GM23338 (cell line): Measurements from ENCODE around the gene CLDN1. TPM values are rescaled to one million over a fixed set of nuclear protein-coding genes. Genes with fewer than 3 reads are reported as not detected.

Source experiments
- ATAC-seq: fragments of 200-7000 bp; cut with Tn5 transposase; 3 replicates; pipeline ENCODE4 v1.9.1; 2020
- DNase-seq: peaks from one replicate; pipeline ENCODE4 v3.0.0-alpha.2; 2015; ENCODE audit warnings: low spot score
- H2AFZ ChIP-seq: fragments of 200-600 bp; sonication (generic); 2 replicates; pipeline ENCODE4 v1.8.0; 2016; ENCODE audit warnings: antibody characterized with exemption, mild to moderate bottlenecking, moderate library complexity
- H3F3A ChIP-seq: fragments of 200-600 bp; sonication (generic); replicated peaks from 2 replicates; pipeline ENCODE4 v1.8.0; 2017; ENCODE audit warnings: antibody characterized with exemption, mixed run types, low read depth
- H3K27ac ChIP-seq: fragments of 200-600 bp; sonication (generic); 2 replicates; pipeline ENCODE4 v1.6.1; 2016; ENCODE audit warnings: low read depth
- H3K27me3 ChIP-seq: fragments of 200-600 bp; sonication (generic); 2 replicates; pipeline ENCODE4 v1.8.0; 2016; ENCODE audit warnings: mild to moderate bottlenecking, mixed run types, moderate library complexity; ENCODE audit not compliant: insufficient read depth
- H3K36me3 ChIP-seq: fragments of 200-600 bp; sonication (generic); 2 replicates; pipeline ENCODE4 v1.8.0; 2016; ENCODE audit warnings: mild to moderate bottlenecking; ENCODE audit not compliant: insufficient read depth
- H3K4me1 ChIP-seq: fragments of 200-600 bp; sonication (generic); 2 replicates; pipeline ENCODE4 v1.8.0; 2016; ENCODE audit warnings: mild to moderate bottlenecking, moderate library complexity; ENCODE audit not compliant: insufficient read depth
- H3K4me2 ChIP-seq: fragments of 200-600 bp; sonication (generic); 2 replicates; pipeline ENCODE4 v1.7.1; 2017; ENCODE audit warnings: mixed run types
- H3K4me3 ChIP-seq: fragments of 200-600 bp; sonication (generic); 2 replicates; pipeline ENCODE4 v1.6.1; 2016; ENCODE audit warnings: mixed run types
- H3K79me2 ChIP-seq: fragments of 200-600 bp; sonication (generic); replicated peaks from 2 replicates; pipeline ENCODE4 v1.8.0; 2017; ENCODE audit warnings: mild to moderate bottlenecking; ENCODE audit not compliant: insufficient read depth
- H3K9me2 ChIP-seq: fragments of 200-600 bp; sonication (generic); 2 replicates; pipeline ENCODE4 v1.8.0; 2017; ENCODE audit not compliant: insufficient read depth
- H4K20me1 ChIP-seq: fragments of 200-600 bp; sonication (generic); replicated peaks from 2 replicates; pipeline ENCODE4 v1.8.0; 2017; ENCODE audit warnings: mild to moderate bottlenecking; ENCODE audit not compliant: insufficient read depth
- H3K27ac Mint-ChIP-seq: 2 replicates; pipeline ENCODE4 v1.8.0; 2020; ENCODE audit warnings: inconsistent platforms, mild to moderate bottlenecking, moderate library complexity, mixed read lengths
- H3K27me3 Mint-ChIP-seq: 3 replicates; pipeline ENCODE4 v1.8.0; 2022; ENCODE audit warnings: low read depth, mild to moderate bottlenecking, moderate library complexity, mixed read lengths, inconsistent platforms; ENCODE audit not compliant: insufficient read depth, poor library complexity
- H3K36me3 Mint-ChIP-seq: 3 replicates; pipeline ENCODE4 v1.8.0; 2021; ENCODE audit warnings: low read depth, mild to moderate bottlenecking, inconsistent platforms, moderate library complexity, mixed read lengths
- H3K4me1 Mint-ChIP-seq: 3 replicates; pipeline ENCODE4 v1.8.0; 2020; ENCODE audit warnings: mild to moderate bottlenecking, inconsistent platforms, mixed read lengths
- H3K4me3 Mint-ChIP-seq: 3 replicates; pipeline ENCODE4 v1.8.0; 2021; ENCODE audit warnings: moderate library complexity, mild to moderate bottlenecking, inconsistent platforms, mixed read lengths
- H3K9me3 Mint-ChIP-seq: 3 replicates; pipeline ENCODE4 v1.8.0; 2020; ENCODE audit warnings: moderate library complexity, mild to moderate bottlenecking, inconsistent platforms, mixed read lengths
- CREB1 ChIP-seq: fragments of 250-450 bp; sonication (Bioruptor Pico); IDR thresholded peaks from 2 replicates; pipeline ENCODE4 v1.5.0; 2020; ENCODE audit warnings: low read depth, mild to moderate bottlenecking, moderate library complexity
- EZH2 ChIP-seq: fragments of 200-600 bp; sonication (generic); IDR thresholded peaks from one replicate; pipeline ENCODE4 v1.8.0; 2017; ENCODE audit warnings: antibody characterized with exemption, mild to moderate bottlenecking, low read depth; ENCODE audit not compliant: unreplicated experiment
- JUNB ChIP-seq: IDR thresholded peaks from one replicate; pipeline ENCODE4 v1.6.1; 2016; ENCODE audit warnings: antibody characterized with exemption; ENCODE audit not compliant: unreplicated experiment
- NANOG ChIP-seq: IDR thresholded peaks from 2 replicates; pipeline ENCODE4 v1.6.1; 2016; ENCODE audit warnings: antibody characterized with exemption, borderline replicate concordance
- STAT1 ChIP-seq: IDR thresholded peaks from one replicate; pipeline ENCODE4 v1.6.1; 2016; ENCODE audit warnings: antibody characterized with exemption; ENCODE audit not compliant: unreplicated experiment
- ZNF331 ChIP-seq: fragments of 250-450 bp; sonication (Bioruptor Pico); IDR thresholded peaks from 2 replicates; pipeline ENCODE4 v1.5.0; 2020; ENCODE audit warnings: low read depth, mild to moderate bottlenecking, moderate library complexity
- polyA plus RNA-seq: library from polyadenylated mRNA; unstranded; fragments of >200 nt; fragmentation: Nextera tagmentation; extraction: Ambion mirVana; gene quantifications from 2 replicates; pipeline ENCODE4 v1.2.1, GENCODE V29; 2016
- total RNA-seq: library from RNA; depleted of rRNA; stranded (reverse); fragments of >200 nt; shearing (Covaris generic); gene quantifications from 2 replicates; pipeline ENCODE4 v1.2.3, GENCODE V29; 2014
- TF ChIP-seq, protein P1 (sequence below): IDR thresholded peaks from 2 replicates; pipeline ENCODE4 v1.6.1; 2016; ENCODE audit warnings: antibody characterized with exemption
- TF ChIP-seq, protein P2 (sequence below), 2 experiments: fragments of 200-600 bp in 1 of 2; sonication (generic) in 1 of 2; conservative IDR thresholded peaks; 2 replicates each; pipeline versions ENCODE4 v1.5.1 to v1.6.1; 2016 to 2017; ENCODE audit warnings: antibody characterized with exemption in 2 of 2, low read depth in 2 of 2, mild to moderate bottlenecking in 2 of 2, moderate library complexity in 1 of 2
- TF ChIP-seq, protein P3 (sequence below): IDR thresholded peaks from one replicate; pipeline ENCODE4 v1.6.1; 2018; ENCODE audit warnings: antibody characterized with exemption; ENCODE audit not compliant: unreplicated experiment
- TF ChIP-seq, protein P4 (sequence below): fragments of 250-450 bp; sonication (Bioruptor Pico); IDR thresholded peaks from 2 replicates; pipeline ENCODE4 v1.5.0; 2020; ENCODE audit warnings: mild to moderate bottlenecking, moderate library complexity

CLDN1 gene
- total and polyA plus RNA-seq, 2 experiments from 2014 or later: 2.5 to 4.6 TPM

DNA sequence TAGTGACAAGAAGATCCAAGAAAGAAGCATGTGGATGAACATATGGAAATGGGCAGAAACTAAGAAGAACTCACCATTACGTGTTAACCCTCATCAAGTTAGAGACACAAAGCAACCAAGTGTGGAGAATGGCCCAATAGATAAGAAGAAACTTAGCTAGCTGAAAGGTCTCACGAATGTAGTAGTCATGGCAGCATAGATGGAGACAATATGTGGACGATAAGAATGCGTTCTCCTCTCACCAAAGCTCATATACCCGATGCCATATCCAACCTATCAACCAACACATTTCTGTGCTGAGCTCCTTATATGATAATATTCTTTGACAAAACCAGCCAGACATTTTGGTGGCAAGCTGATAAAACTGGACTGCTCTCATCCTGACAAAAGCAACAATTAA lies 15.1 kb upstream of the CLDN1 start (continued):
- TF ChIP-seq, protein P1, sequence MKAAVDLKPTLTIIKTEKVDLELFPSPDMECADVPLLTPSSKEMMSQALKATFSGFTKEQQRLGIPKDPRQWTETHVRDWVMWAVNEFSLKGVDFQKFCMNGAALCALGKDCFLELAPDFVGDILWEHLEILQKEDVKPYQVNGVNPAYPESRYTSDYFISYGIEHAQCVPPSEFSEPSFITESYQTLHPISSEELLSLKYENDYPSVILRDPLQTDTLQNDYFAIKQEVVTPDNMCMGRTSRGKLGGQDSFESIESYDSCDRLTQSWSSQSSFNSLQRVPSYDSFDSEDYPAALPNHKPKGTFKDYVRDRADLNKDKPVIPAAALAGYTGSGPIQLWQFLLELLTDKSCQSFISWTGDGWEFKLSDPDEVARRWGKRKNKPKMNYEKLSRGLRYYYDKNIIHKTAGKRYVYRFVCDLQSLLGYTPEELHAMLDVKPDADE: no peak
- TF ChIP-seq CREB1 (CRISPR knock-in tag) (no peak), NANOG (no peak)

DNA sequence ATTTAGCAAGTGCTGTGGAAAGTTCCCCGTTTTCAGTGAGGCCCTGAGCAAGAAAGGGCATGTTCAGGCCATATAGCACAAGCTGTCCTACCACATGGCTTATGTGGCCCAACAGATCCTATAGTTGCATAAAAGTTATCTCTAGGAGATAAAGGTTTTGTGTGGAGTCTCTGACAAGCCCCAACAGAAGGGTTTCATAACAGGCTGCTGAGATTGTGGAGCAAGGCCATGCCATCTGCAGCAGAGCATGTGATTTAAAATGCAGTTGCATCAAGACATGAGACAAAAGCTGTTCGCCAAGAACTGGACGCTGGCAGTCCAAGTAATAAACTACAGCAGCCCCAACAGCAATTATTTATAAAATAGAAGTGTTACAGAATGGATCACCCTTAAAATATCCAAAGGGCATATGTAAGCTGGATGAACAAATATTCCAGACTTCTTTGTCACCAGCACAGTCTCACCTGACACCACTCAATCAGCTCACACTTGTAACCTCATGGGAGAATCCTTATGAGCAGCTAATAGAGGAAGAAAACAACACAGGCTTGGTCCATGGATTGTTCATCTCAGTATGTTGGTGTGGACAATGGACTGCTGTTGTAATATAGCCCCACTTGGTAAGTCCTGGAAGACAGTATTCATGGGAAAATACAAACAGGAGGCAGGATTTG lies 14.4 kb upstream of the CLDN1 start:
- ATAC-seq: no peak
- TF ChIP-seq EZH2: no peak
- TF ChIP-seq, protein P2, sequence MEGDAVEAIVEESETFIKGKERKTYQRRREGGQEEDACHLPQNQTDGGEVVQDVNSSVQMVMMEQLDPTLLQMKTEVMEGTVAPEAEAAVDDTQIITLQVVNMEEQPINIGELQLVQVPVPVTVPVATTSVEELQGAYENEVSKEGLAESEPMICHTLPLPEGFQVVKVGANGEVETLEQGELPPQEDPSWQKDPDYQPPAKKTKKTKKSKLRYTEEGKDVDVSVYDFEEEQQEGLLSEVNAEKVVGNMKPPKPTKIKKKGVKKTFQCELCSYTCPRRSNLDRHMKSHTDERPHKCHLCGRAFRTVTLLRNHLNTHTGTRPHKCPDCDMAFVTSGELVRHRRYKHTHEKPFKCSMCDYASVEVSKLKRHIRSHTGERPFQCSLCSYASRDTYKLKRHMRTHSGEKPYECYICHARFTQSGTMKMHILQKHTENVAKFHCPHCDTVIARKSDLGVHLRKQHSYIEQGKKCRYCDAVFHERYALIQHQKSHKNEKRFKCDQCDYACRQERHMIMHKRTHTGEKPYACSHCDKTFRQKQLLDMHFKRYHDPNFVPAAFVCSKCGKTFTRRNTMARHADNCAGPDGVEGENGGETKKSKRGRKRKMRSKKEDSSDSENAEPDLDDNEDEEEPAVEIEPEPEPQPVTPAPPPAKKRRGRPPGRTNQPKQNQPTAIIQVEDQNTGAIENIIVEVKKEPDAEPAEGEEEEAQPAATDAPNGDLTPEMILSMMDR (conservative IDR thresholded peaks at IDR 0.05; ENCODE audit: low read depth in 2 of 2): no peak
- TF ChIP-seq, protein P3, sequence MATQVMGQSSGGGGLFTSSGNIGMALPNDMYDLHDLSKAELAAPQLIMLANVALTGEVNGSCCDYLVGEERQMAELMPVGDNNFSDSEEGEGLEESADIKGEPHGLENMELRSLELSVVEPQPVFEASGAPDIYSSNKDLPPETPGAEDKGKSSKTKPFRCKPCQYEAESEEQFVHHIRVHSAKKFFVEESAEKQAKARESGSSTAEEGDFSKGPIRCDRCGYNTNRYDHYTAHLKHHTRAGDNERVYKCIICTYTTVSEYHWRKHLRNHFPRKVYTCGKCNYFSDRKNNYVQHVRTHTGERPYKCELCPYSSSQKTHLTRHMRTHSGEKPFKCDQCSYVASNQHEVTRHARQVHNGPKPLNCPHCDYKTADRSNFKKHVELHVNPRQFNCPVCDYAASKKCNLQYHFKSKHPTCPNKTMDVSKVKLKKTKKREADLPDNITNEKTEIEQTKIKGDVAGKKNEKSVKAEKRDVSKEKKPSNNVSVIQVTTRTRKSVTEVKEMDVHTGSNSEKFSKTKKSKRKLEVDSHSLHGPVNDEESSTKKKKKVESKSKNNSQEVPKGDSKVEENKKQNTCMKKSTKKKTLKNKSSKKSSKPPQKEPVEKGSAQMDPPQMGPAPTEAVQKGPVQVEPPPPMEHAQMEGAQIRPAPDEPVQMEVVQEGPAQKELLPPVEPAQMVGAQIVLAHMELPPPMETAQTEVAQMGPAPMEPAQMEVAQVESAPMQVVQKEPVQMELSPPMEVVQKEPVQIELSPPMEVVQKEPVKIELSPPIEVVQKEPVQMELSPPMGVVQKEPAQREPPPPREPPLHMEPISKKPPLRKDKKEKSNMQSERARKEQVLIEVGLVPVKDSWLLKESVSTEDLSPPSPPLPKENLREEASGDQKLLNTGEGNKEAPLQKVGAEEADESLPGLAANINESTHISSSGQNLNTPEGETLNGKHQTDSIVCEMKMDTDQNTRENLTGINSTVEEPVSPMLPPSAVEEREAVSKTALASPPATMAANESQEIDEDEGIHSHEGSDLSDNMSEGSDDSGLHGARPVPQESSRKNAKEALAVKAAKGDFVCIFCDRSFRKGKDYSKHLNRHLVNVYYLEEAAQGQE: no peak
- TF ChIP-seq, protein P1: no peak
- TF ChIP-seq ZNF331 (CRISPR knock-in tag): no peak
- no peak for TF ChIP-seq STAT1
- TF ChIP-seq, protein P4, sequence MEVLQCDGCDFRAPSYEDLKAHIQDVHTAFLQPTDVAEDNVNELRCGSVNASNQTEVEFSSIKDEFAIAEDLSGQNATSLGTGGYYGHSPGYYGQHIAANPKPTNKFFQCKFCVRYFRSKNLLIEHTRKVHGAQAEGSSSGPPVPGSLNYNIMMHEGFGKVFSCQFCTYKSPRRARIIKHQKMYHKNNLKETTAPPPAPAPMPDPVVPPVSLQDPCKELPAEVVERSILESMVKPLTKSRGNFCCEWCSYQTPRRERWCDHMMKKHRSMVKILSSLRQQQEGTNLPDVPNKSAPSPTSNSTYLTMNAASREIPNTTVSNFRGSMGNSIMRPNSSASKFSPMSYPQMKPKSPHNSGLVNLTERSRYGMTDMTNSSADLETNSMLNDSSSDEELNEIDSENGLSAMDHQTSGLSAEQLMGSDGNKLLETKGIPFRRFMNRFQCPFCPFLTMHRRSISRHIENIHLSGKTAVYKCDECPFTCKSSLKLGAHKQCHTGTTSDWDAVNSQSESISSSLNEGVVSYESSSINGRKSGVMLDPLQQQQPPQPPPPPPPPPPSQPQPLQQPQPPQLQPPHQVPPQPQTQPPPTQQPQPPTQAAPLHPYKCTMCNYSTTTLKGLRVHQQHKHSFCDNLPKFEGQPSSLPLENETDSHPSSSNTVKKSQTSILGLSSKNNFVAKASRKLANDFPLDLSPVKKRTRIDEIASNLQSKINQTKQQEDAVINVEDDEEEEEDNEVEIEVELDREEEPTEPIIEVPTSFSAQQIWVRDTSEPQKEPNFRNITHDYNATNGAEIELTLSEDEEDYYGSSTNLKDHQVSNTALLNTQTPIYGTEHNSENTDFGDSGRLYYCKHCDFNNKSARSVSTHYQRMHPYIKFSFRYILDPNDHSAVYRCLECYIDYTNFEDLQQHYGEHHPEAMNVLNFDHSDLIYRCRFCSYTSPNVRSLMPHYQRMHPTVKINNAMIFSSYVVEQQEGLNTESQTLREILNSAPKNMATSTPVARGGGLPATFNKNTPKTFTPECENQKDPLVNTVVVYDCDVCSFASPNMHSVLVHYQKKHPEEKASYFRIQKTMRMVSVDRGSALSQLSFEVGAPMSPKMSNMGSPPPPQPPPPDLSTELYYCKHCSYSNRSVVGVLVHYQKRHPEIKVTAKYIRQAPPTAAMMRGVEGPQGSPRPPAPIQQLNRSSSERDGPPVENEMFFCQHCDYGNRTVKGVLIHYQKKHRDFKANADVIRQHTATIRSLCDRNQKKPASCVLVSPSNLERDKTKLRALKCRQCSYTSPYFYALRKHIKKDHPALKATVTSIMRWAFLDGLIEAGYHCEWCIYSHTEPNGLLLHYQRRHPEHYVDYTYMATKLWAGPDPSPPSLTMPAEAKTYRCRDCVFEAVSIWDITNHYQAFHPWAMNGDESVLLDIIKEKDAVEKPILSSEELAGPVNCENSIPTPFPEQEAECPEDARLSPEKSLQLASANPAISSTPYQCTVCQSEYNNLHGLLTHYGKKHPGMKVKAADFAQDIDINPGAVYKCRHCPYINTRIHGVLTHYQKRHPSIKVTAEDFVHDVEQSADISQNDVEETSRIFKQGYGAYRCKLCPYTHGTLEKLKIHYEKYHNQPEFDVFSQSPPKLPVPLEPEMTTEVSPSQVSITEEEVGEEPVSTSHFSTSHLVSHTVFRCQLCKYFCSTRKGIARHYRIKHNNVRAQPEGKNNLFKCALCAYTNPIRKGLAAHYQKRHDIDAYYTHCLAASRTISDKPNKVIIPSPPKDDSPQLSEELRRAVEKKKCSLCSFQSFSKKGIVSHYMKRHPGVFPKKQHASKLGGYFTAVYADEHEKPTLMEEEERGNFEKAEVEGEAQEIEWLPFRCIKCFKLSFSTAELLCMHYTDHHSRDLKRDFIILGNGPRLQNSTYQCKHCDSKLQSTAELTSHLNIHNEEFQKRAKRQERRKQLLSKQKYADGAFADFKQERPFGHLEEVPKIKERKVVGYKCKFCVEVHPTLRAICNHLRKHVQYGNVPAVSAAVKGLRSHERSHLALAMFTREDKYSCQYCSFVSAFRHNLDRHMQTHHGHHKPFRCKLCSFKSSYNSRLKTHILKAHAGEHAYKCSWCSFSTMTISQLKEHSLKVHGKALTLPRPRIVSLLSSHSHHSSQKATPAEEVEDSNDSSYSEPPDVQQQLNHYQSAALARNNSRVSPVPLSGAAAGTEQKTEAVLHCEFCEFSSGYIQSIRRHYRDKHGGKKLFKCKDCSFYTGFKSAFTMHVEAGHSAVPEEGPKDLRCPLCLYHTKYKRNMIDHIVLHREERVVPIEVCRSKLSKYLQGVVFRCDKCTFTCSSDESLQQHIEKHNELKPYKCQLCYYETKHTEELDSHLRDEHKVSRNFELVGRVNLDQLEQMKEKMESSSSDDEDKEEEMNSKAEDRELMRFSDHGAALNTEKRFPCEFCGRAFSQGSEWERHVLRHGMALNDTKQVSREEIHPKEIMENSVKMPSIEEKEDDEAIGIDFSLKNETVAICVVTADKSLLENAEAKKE (CRISPR knock-in tag): no peak
- no peak for TF ChIP-seq CREB1 (CRISPR knock-in tag)
- no peak for TF ChIP-seq JUNB
- no peak for TF ChIP-seq NANOG

More for the DNA sequence above, 14.4 kb upstream of the CLDN1 start:
- Mint-ChIP-seq H3K36me3 (peaks cover 3% of the 10 kb centered on the region; the same call in 1 of the 3 replicates), H3K4me1 (no peaks in the 10 kb centered on the region), H3K27ac (no peak overlapping the region), H3K4me3 (no peak overlapping the region), H3K27me3 (peaks cover 1% of the 10 kb centered on the region), H3K9me3 (peaks cover 5% of the 10 kb centered on the region; the same call in 1 of the 3 replicates)
- Histone ChIP-seq H3K27me3 (no peaks in the 10 kb centered on the region), H4K20me1 (no peaks in the 10 kb centered on the region), H3F3A (no peaks in the 10 kb centered on the region), H3K4me1 (no peaks in the 10 kb centered on the region), H3K27ac (no peak overlapping the region), H3K79me2 (no peaks in the 10 kb centered on the region), H2AFZ (no peak overlapping the region), H3K4me2 (no peak overlapping the region), H3K36me3 (no peaks in the 10 kb centered on the region), H3K9me2 (0 out of 2 replicates have a peak, but pooled peaks cover 2% of the 10 kb centered on the region), H3K4me3 (no peak overlapping the region)
- DNase-seq: no peak
